Heart right ventricle (tissue), 16 donors: Measurements from ENCODE around the gene LRRC8D. TPM values are rescaled to one million over a fixed set of nuclear protein-coding genes. Genes with fewer than 3 reads are reported as not detected.
A peak's percentile ranks its signal among the peaks of the same experiment; 100 is the strongest.

Experiments
- ATAC-seq, 8 donors: fragments of 200-7000 bp; cut with Tn5 transposase; one replicate each; pipeline ENCODE4 v1.9.1; 2020; ENCODE audit warnings: mild to moderate bottlenecking in 8 of 8, moderate library complexity in 8 of 8, moderate number of reproducible peaks in 1 of 8
- DNase-seq, 2 donors: peaks; one replicate each; pipeline ENCODE4 v3.0.0-alpha.2; 2020
- H3K27ac ChIP-seq, 10 donors: fragments of 200-600 bp; sonication (generic) in 2 of 10; one replicate each; pipeline versions ENCODE4 v1.5.0 to v1.8.0; 2020 to 2022; ENCODE audit warnings: mild to moderate bottlenecking in 3 of 10
- H3K27me3 ChIP-seq, 7 donors: fragments of 200-600 bp; one replicate each; pipeline ENCODE4 v1.8.0; 2021 to 2022; ENCODE audit warnings: mild to moderate bottlenecking in 2 of 7
- H3K36me3 ChIP-seq, 9 donors: fragments of 200-600 bp; sonication (generic) in 1 of 9; one replicate each; pipeline versions ENCODE4 v1.5.0 to v1.8.0; 2020 to 2022; ENCODE audit warnings: mild to moderate bottlenecking in 2 of 9
- H3K4me1 ChIP-seq, 9 donors: fragments of 200-600 bp; sonication (generic) in 1 of 9; one replicate each; pipeline versions ENCODE4 v1.5.0 to v1.8.0; 2020 to 2022; ENCODE audit warnings: mild to moderate bottlenecking in 4 of 9
- H3K4me3 ChIP-seq, 10 donors: fragments of 200-600 bp; sonication (generic) in 2 of 10; one replicate each; pipeline versions ENCODE4 v1.5.0 to v1.8.0; 2020 to 2022; ENCODE audit warnings: mild to moderate bottlenecking in 7 of 10, moderate library complexity in 2 of 10
- H3K9me3 ChIP-seq, 11 donors: fragments of 200-600 bp in 10 of 11; sonication (generic) in 2 of 11; one replicate each; pipeline versions ENCODE4 v1.5.0 to v1.8.0; 2013 to 2022; ENCODE audit warnings: mild to moderate bottlenecking in 2 of 11, control low read depth in 1 of 11, moderate library complexity in 1 of 11
- CTCF ChIP-seq, 9 donors: fragments of 200-600 bp; sonication (generic) in 2 of 9; IDR thresholded peaks; one replicate each; pipeline versions ENCODE4 v1.5.0 to v1.8.0; 2021 to 2022; ENCODE audit warnings: antibody characterized with exemption in 9 of 9, mild to moderate bottlenecking in 5 of 9, moderate library complexity in 1 of 9
- WGBS, 2 donors: extraction: QIAGEN DNeasy Blood & Tissue Kit; methylation state at CpG; one replicate each; pipeline ENCODE4 v1.1.7; 2013; ENCODE audit warnings: inconsistent platforms in 1 of 2; 5-methylcytosine and 5-hydroxymethylcytosine counted together
- intact Hi-C, 10 donors: fragments of 100-400 bp; cut with DNase I; formaldehyde crosslinking; loops; one replicate each; pipeline versions ENCODE4 v1.11.1 to v1.14.2; 2022
- polyA plus RNA-seq, 2 donors: library from polyadenylated mRNA; stranded (reverse); fragments of 200-250 nt; gene quantifications; one replicate each; pipeline ENCODE4 v1.2.3, GENCODE V29; 2013
- total RNA-seq, 10 donors: library from RNA; stranded (reverse); fragmentation: NEBNext Ultra II Directional in 3 of 10; extraction: Animal tissue kit (Norgen Biotek cat#: 25700) in 3 of 10; gene quantifications; one replicate each; pipeline versions ENCODE4 v1.2.1 to v1.2.4, GENCODE V29; 2021 to 2023
- donor health status: Arrhythmogenic right ventricular cardiomyopathy.
- donor health status: ischemic (EF 13 %, LVEDD 7.1; RV severe dilation, severe dysfunction).
- donor health status: healthy with polysubstance abuse.
- donor health status: DM: no; HTN: yes; CAD: no.
- donor health status: DM: no; HTN: no; CAD: no.
- donor health status: ischemic (EF 25% LVEDD 6.9; RV normal size, moderate dysfunction).
- donor health status: ischemic (EF 25% LVEDD 5.7; RV mildly dilated, moderate dysfunction).
- donor health status: healthy.
- donor health status: DM: yes; HTN: yes; CAD: no.
- donor health status: Ischemic cardiomyopathy.
- donor health status: ischemic (EF 35%, LVEDD 5.7; RV mildly dilated, moderate dysfunction).
- donor health status: nonischemic (EF 11% LVEDD 7.7; RV severe dilation, severe dysfunction).
- donor health status: DM: yes; HTN: yes; CAD: no.
- donor health status: PGD.
- donor health status: ischemic (EF 29% LVEDD 5.4; RV normal size, mild dysfunction).
- donor health status: nonischemic (EF 23%, LVEDD 6.1; RV moderate dilation, normal function).

LRRC8D gene
- total and polyA plus RNA-seq, 12 donors, result 3.0 to 11.0 (median 6.6) TPM

- no peak for TF ChIP-seq CTCF (IDR thresholded peaks at IDR 0.05)
- Histone ChIP-seq H3K27me3 (no peaks in the 10 kb centered on the region), H3K27ac (no peak overlapping the region), H3K4me3 (no peak overlapping the region), H3K36me3 (peaks cover 0 to 31% (median 0%) of the 10 kb centered on the region in 9 donors), H3K4me1 (peaks cover 0 to 25% (median 0%) of the 10 kb centered on the region in 9 donors), H3K9me3 (no peaks in the 10 kb centered on the region)
- 95 to 97% methylated on average over 4 of the region's 4 CpGs for WGBS, 2 donors
- intact Hi-C loops, result no loop called here
- no peak for DNase-seq
- ATAC-seq, result no peak
Measured at GRCh38 chr1:89850844-89851415, 30.1 kb downstream of the LRRC8D start.

GRCh38 chr1:89854140-89854539, 33.3 kb downstream of the LRRC8D start:
- WGBS, 2 donors, result 95 to 96% methylated on average over 2 of the region's 2 CpGs
- Histone ChIP-seq H3K4me3 (no peak overlapping the region), H3K9me3 (no peaks in the 10 kb centered on the region), H3K4me1 (peaks cover 0 to 12% (median 0%) of the 10 kb centered on the region in 9 donors), H3K27me3 (no peaks in the 10 kb centered on the region), H3K36me3 (peaks cover 0 to 9% (median 0%) of the 10 kb centered on the region in 9 donors), H3K27ac (no peak overlapping the region)
- ATAC-seq, result no peak
- TF ChIP-seq CTCF (IDR thresholded peaks at IDR 0.05), result no peak
- no peak for DNase-seq
- intact Hi-C loops, result no loop called here

GRCh38 chr1:89855413-89856123, 34.7 kb downstream of the LRRC8D start:
- Histone ChIP-seq H3K9me3 (no peaks in the 10 kb centered on the region), H3K4me1 (peaks cover 0 to 12% (median 0%) of the 10 kb centered on the region in 9 donors), H3K36me3 (peaks cover 0 to 6% (median 0%) of the 10 kb centered on the region in 9 donors), H3K27ac (peak overlapping the region in 3 of 10 donors; percentile 9 to 51 (median 37)), H3K4me3 (no peak overlapping the region), H3K27me3 (no peaks in the 10 kb centered on the region)
- DNase-seq (no peak), ATAC-seq (no peak)
- no peak for TF ChIP-seq CTCF (IDR thresholded peaks at IDR 0.05)
- intact Hi-C loops, result loop anchor here in 1 of 10 donors (5.0 kb wide), 1 partner anchor 52 kb away; no protein-coding TSS in a partner anchor
- WGBS, 2 donors, result 56 to 66% methylated on average over 2 of the region's 2 CpGs

- ATAC-seq (no peak), DNase-seq (no peak)
- no peak overlapping the region for H3K4me3 ChIP-seq
- intact Hi-C loops, result no loop called here
- no peaks in the 10 kb centered on the region for H3K27me3 ChIP-seq
- peaks cover 0 to 7% (median 0%) of the 10 kb centered on the region in 9 donors for H3K36me3 ChIP-seq
- peaks cover 0 to 13% (median 10%) of the 10 kb centered on the region in 9 donors for H3K4me1 ChIP-seq
- no peak for TF ChIP-seq CTCF (IDR thresholded peaks at IDR 0.05)
- peak overlapping the region in 1 of 10 donors; percentile 13 for H3K27ac ChIP-seq
- 94 to 95% methylated on average over 3 of the region's 3 CpGs for WGBS, 2 donors
- no peaks in the 10 kb centered on the region for H3K9me3 ChIP-seq
Measured at GRCh38 chr1:89863165-89863830, 42.5 kb downstream of the LRRC8D start.
